Stimulated activated CD8-positive, alpha-beta memory T cell treated with anti-CD3 and anti-CD28 coated beads, Interleukin-2, amount 100 ng/mL, for 48 hours (primary cell): ENCODE results near the gene SLC5A8.

Source experiments
- DNase-seq, 2 donors: peaks; one replicate each; pipeline ENCODE4 v3.0.0-alpha.2; 2020; ENCODE audit warnings: low read depth in 2 of 2

SLC5A8 gene

GRCh38 chr12:101209319-101210302 is at the start of gene SLC5A8:
Gene SLC5A8, minus strand, starts transcription at chr12:101210238. Its CDS starts 390 bp downstream, at chr12:101209848.
- no peak for DNase-seq

GRCh38 chr12:101257357-101257756 is 47.3 kb upstream of the SLC5A8 start:
- DNase-seq, result no peak

GRCh38 chr12:101256266-101256665 is 46.2 kb upstream of the SLC5A8 start:
- DNase-seq, result no peak

GRCh38 chr12:101243616-101244015 is 33.6 kb upstream of the SLC5A8 start:
- no peak for DNase-seq

GRCh38 chr12:101243074-101243473 is 33.0 kb upstream of the SLC5A8 start:
- no peak for DNase-seq

- DNase-seq, result no peak
Observed at GRCh38 chr12:101238800-101239329, 28.8 kb upstream of the SLC5A8 start.

- DNase-seq, result no peak
Observed at GRCh38 chr12:101238306-101238705, 28.3 kb upstream of the SLC5A8 start.

GRCh38 chr12:101235686-101236085 is 25.6 kb upstream of the SLC5A8 start:
- DNase-seq, result no peak

- DNase-seq, result no peak
Observed at GRCh38 chr12:101231636-101232035, 21.6 kb upstream of the SLC5A8 start.

GRCh38 chr12:101230547-101230946 is 20.5 kb upstream of the SLC5A8 start:
- no peak for DNase-seq

GRCh38 chr12:101229841-101230241 is 19.8 kb upstream of the SLC5A8 start:
- DNase-seq, result no peak

- no peak for DNase-seq
Observed at GRCh38 chr12:101221301-101221700, 11.3 kb upstream of the SLC5A8 start.

GRCh38 chr12:101216810-101217209 is 6.8 kb upstream of the SLC5A8 start:
- DNase-seq, result no peak

GRCh38 chr12:101207086-101207780 is 2.8 kb downstream of the SLC5A8 start:
- no peak for DNase-seq

GRCh38 chr12:101204602-101205304 is 5.3 kb downstream of the SLC5A8 start:
- no peak for DNase-seq

- no peak for DNase-seq
Observed at GRCh38 chr12:101200824-101201223, 9.2 kb downstream of the SLC5A8 start.

GRCh38 chr12:101200145-101200544 is 9.9 kb downstream of the SLC5A8 start:
- DNase-seq, result no peak

GRCh38 chr12:101186291-101186690 is 23.7 kb downstream of the SLC5A8 start:
- no peak for DNase-seq

- no peak for DNase-seq
Observed at GRCh38 chr12:101181776-101182175, 28.3 kb downstream of the SLC5A8 start.

GRCh38 chr12:101174541-101174940 is 35.5 kb downstream of the SLC5A8 start:
- no peak for DNase-seq

GRCh38 chr12:101173197-101173749 is 36.8 kb downstream of the SLC5A8 start:
- DNase-seq, result no peak

GRCh38 chr12:101172316-101172715 is 37.7 kb downstream of the SLC5A8 start:
- DNase-seq, result no peak
